Body of pancreas (tissue), 4 donors: Measurements from ENCODE around the gene NLGN2. TPM values are rescaled to one million over a fixed set of nuclear protein-coding genes. Genes with fewer than 3 reads are reported as not detected.

Source experiments
- ATAC-seq: fragments of 150-250 bp; one replicate; pipeline ENCODE4 v1.9.1; 2016
- DNase-seq, 4 donors: peaks; one replicate each; pipeline ENCODE4 v3.0.0-alpha.2; 2019
- H3K27ac ChIP-seq, 4 donors: fragments of 200-600 bp; sonication (generic); 1 replicate in 3 of 4; 2 replicates in 1 of 4; pipeline versions ENCODE4 v1.5.1 to v1.6.1; 2016 to 2019; ENCODE audit warnings: mild to moderate bottlenecking in 1 of 4, mixed read lengths in 1 of 4, moderate library complexity in 1 of 4
- H3K27me3 ChIP-seq, 2 donors: fragments of 200-600 bp; sonication (generic); one replicate each; pipeline ENCODE4 v1.6.0; 2016; ENCODE audit warnings: mild to moderate bottlenecking in 1 of 2
- H3K36me3 ChIP-seq, 2 donors: fragments of 200-600 bp; sonication (generic); replicated peaks in 1 of 2; 2 replicates each; pipeline ENCODE4 v1.5.1; 2016; ENCODE audit warnings: low read depth in 2 of 2; ENCODE audit not compliant: insufficient read depth in 1 of 2
- H3K4me1 ChIP-seq: fragments of 200-600 bp; sonication (generic); one replicate; pipeline ENCODE4 v1.6.0; 2016
- H3K4me3 ChIP-seq, 2 donors: fragments of 200-600 bp; sonication (generic); 1 replicate in 1 of 2; 2 replicates in 1 of 2; pipeline ENCODE4 v1.5.1; 2016 to 2019
- H3K9me3 ChIP-seq, 3 donors: fragments of 200-600 bp; sonication (generic); 1 replicate in 2 of 3; 2 replicates in 1 of 3; pipeline ENCODE4 v1.5.1; 2016
- POLR2A ChIP-seq, 3 donors: fragments of 450-650 bp; IDR thresholded peaks; one replicate each; pipeline ENCODE4 v1.6.1; 2016; ENCODE audit warnings: antibody characterized with exemption in 3 of 3, mild to moderate bottlenecking in 2 of 3
- WGBS, 2 donors: methylation state at CpG; one replicate each; pipeline ENCODE4 v1.1.5; 2017; 5-methylcytosine and 5-hydroxymethylcytosine counted together
- intact Hi-C: fragments of 100-400 bp; cut with DNase I; formaldehyde crosslinking; loops from one replicate; pipeline ENCODE4 v1.15.1; 2023
- total RNA-seq, 2 donors: library from RNA; depleted of rRNA; stranded (reverse); fragments of >200 nt; gene quantifications; one replicate each; pipeline ENCODE4 v1.1.0, GENCODE V29; 2016
- TF ChIP-seq, protein P1 (sequence below), 7 experiments: fragments of 450-650 bp in 4 of 7; fragments of 200-600 bp in 3 of 7; sonication (generic) in 3 of 7; IDR thresholded peaks; one replicate each; pipeline ENCODE4 v1.5.1; 2016 to 2019; ENCODE audit warnings: antibody characterized with exemption in 7 of 7

The NLGN2 gene
- total RNA-seq, 2 donors from 2014 or later = 5.2 to 6.3 TPM

DNA sequence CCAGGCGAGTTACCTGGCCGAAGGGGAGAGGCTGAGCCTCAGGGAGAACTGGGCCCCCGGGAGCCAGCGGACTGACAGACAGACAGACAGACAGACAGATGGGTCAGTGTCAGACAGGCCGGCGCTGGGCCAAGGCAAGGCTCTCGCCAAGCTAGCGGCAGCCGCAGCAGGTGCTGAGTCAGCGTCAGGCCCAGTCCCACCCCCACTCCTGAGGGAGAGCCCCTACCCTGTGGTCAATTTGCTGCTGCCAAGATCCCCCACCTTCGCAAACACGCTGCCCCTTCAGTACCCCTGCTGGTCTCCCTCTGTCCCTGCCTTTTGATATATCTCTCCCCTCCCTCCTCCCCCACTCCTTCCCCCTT lies 33.2 kb downstream of the NLGN2 start:
- H3K27ac ChIP-seq = no peak overlapping the region

DNA sequence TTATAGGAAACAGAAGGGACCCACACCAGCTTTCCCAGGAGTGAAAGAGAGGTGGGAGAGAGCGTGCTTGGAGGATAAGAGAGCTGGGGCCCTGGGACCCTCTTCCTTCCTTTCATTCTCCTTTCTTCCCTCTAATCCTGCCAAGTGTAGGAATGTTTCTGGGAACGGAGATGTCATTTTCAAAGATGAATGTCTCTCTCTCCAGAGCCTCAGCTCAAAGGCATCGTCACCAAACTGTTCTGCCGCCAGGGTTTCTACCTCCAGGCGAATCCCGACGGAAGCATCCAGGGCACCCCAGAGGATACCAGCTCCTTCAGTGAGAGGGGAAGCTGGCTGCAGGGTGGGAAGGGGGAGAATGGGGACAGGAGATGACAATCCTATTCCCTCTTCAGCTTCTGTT lies 33.6 kb downstream of the NLGN2 start:
- no peaks in the 10 kb centered on the region for H3K9me3 ChIP-seq
- no peaks in the 10 kb centered on the region for H3K36me3 ChIP-seq
- H3K27ac ChIP-seq = no peak overlapping the region
- 81 to 84% methylated on average over 7 of the region's 7 CpGs for WGBS, 2 donors
- no peaks in the 10 kb centered on the region for H3K27me3 ChIP-seq
- DNase-seq (no peak), ATAC-seq (no peak)
- peaks cover 51% of the 10 kb centered on the region for H3K4me1 ChIP-seq
- intact Hi-C loops = loop anchor here (5.0 kb wide), 1 partner anchor 46 kb away; no protein-coding TSS in a partner anchor
- no peak for TF ChIP-seq POLR2A (IDR thresholded peaks at IDR 0.05)
- TF ChIP-seq, protein P1, sequence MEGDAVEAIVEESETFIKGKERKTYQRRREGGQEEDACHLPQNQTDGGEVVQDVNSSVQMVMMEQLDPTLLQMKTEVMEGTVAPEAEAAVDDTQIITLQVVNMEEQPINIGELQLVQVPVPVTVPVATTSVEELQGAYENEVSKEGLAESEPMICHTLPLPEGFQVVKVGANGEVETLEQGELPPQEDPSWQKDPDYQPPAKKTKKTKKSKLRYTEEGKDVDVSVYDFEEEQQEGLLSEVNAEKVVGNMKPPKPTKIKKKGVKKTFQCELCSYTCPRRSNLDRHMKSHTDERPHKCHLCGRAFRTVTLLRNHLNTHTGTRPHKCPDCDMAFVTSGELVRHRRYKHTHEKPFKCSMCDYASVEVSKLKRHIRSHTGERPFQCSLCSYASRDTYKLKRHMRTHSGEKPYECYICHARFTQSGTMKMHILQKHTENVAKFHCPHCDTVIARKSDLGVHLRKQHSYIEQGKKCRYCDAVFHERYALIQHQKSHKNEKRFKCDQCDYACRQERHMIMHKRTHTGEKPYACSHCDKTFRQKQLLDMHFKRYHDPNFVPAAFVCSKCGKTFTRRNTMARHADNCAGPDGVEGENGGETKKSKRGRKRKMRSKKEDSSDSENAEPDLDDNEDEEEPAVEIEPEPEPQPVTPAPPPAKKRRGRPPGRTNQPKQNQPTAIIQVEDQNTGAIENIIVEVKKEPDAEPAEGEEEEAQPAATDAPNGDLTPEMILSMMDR (IDR thresholded peaks at IDR 0.05) = no peak
- H3K4me3 ChIP-seq = no peak overlapping the region

More for the DNA sequence above, 33.2 kb downstream of the NLGN2 start:
- peaks cover 54% of the 10 kb centered on the region for H3K4me1 ChIP-seq
- no peaks in the 10 kb centered on the region for H3K27me3 ChIP-seq
- H3K36me3 ChIP-seq = no peaks in the 10 kb centered on the region
- H3K4me3 ChIP-seq = no peak overlapping the region
- DNase-seq = peak in 1 of 4 donors; percentile 43
- WGBS, 2 donors = 23 to 42% methylated on average over 4 to 12 of the region's 12 CpGs
- intact Hi-C loops = loop anchor here (5.0 kb wide), 1 partner anchor 46 kb away; no protein-coding TSS in a partner anchor
- no peaks in the 10 kb centered on the region for H3K9me3 ChIP-seq
- ATAC-seq = no peak
- no peak for TF ChIP-seq POLR2A (IDR thresholded peaks at IDR 0.05)
- TF ChIP-seq, protein P1 (IDR thresholded peaks at IDR 0.05) = no peak

DNA sequence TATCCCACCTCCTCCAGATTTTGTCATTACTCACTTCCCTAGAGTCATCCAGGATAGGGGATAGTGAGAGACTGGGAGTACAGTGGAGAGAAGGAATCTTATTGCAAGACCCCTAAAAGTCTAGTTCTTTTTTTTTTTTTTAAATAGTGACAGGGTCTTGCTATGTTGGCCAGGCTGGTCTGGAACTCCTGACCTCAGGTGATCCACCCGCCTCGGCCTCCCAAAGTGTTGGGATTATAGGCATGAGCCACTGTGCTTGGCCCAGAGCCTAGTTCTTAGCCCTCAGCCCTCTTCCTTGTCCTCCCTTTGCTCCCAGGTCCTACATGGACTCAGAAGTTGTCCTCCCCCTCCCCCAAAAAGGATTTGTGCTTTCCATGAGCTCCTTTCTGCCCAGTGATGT lies 34.5 kb downstream of the NLGN2 start:
- Histone ChIP-seq H3K27ac (no peak overlapping the region), H3K9me3 (no peaks in the 10 kb centered on the region), H3K4me1 (peaks cover 42% of the 10 kb centered on the region), H3K27me3 (no peaks in the 10 kb centered on the region), H3K36me3 (no peaks in the 10 kb centered on the region), H3K4me3 (no peak overlapping the region)
- TF ChIP-seq, protein P1 (IDR thresholded peaks at IDR 0.05) = no peak
- no peak for TF ChIP-seq POLR2A (IDR thresholded peaks at IDR 0.05)
- intact Hi-C loops = loop anchor here (5.0 kb wide), 1 partner anchor 45 kb away; no protein-coding TSS in a partner anchor
- 91 to 92% methylated on average over 2 of the region's 2 CpGs for WGBS, 2 donors
- no peak for ATAC-seq
- no peak for DNase-seq

DNA sequence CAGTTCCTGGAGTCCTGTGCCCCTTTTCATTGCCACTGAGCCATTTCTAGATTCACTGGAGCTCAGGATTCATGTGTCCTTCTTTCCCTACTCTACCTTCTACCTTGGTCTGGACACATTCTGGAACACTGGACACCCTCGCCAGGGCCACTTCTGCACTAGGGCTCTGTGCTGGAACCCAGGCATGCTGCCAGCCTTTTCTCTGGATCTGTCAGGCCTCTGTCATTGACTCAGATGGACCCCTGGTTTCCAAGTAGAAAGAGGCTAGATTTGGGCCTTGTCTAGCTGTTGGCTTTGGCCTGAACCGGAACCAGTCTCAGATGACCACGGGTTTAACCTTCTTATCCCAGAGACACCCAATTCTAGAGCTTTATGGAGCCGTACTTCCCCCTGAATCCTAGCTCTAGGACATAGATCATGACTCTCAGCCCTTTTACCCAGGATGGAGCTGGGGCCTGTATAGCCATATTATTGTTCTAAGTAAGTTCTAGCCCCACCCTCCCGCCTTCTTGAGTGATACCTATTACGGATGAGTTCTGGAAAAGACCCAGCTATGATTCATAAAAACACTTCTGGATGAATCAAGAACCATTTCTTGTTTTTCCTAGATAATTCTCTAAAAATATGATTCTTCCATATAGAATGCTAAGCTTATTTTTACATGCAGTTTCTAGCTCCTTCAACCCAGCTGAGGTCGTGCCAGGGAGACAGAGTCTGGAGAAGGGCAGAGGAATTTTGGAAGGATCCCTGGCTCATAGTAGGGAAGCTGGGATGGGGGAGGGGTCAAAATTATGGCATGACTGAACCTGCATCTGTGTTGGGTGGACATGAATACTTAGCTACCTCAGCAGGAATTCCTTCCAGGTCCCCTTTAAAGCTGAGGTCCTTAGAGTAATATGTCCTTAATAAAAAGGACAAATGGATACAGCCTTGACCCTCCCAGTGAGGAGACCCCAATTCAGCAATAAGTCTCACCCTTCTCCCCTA lies 36.1 kb downstream of the NLGN2 start:
- TF ChIP-seq, protein P1 (IDR thresholded peaks at IDR 0.05) = no peak
- no peak for TF ChIP-seq POLR2A (IDR thresholded peaks at IDR 0.05)
- no peak overlapping the region for H3K27ac ChIP-seq
- no peak for DNase-seq
- H3K9me3 ChIP-seq = no peaks in the 10 kb centered on the region
- peaks cover 31% of the 10 kb centered on the region for H3K4me1 ChIP-seq
- H3K27me3 ChIP-seq = no peaks in the 10 kb centered on the region
- intact Hi-C loops = loop anchor here (5.0 kb wide), 1 partner anchor 44 kb away; no protein-coding TSS in a partner anchor
- ATAC-seq = no peak
- WGBS, 2 donors = 74 to 81% methylated on average over 7 of the region's 7 CpGs
- no peak overlapping the region for H3K4me3 ChIP-seq
- H3K36me3 ChIP-seq = no peaks in the 10 kb centered on the region
